Panc1 (cell line): ENCODE measurements around the gene SORL1-AS1.

ENCODE experiments used
- ATAC-seq: fragments of 200-7000 bp; cut with Tn5 transposase; 2 replicates; pipeline ENCODE4 v1.9.1; 2020; ENCODE audit warnings: mild to moderate bottlenecking, moderate library complexity
- BruUV-seq: library from RNA; stranded (reverse); fragments of 400-500 nt; replicated peaks from 2 replicates; lab custom pipeline; 2021; lab: Mats Ljungman, UMichigan
- CTCF ChIA-PET: fragments of 300-600 bp; sonication (Branson Sonifier 250); formaldehyde crosslinking; loops from one replicate; lab custom pipeline; 2022; ENCODE audit warnings: antibody characterized with exemption; lab: Charles Lee
- POLR2A ChIA-PET: fragments of 300-600 bp; sonication (Branson Sonifier 250); formaldehyde crosslinking; loops from one replicate; lab custom pipeline; 2022; ENCODE audit warnings: antibody characterized with exemption; lab: Charles Lee
- DNase-seq: peaks from one replicate; pipeline ENCODE4 v3.0.0-alpha.2; 2010; ENCODE audit warnings: low read depth, low spot score
- H3K27ac ChIP-seq: 2 replicates; pipeline ENCODE4 v1.5.1; 2011; ENCODE audit warnings: mild to moderate bottlenecking, low read length, inconsistent platforms
- H3K27me3 ChIP-seq: fragments of 200-500 bp; sonication (Bioruptor generic); 2 replicates; pipeline ENCODE4 v1.6.0; 2014; ENCODE audit warnings: low read length, inconsistent platforms; ENCODE audit not compliant: control insufficient read depth, insufficient read depth
- H3K36me3 ChIP-seq: fragments of 200-500 bp; sonication (Bioruptor generic); 2 replicates; pipeline ENCODE4 v1.5.1; 2014; ENCODE audit warnings: inconsistent platforms, mild to moderate bottlenecking, low read length, moderate library complexity; ENCODE audit not compliant: control insufficient read depth, insufficient read depth
- H3K4me1 ChIP-seq: 2 replicates; pipeline ENCODE4 v1.5.1; 2011; ENCODE audit warnings: inconsistent platforms, mild to moderate bottlenecking, low read length, moderate library complexity; ENCODE audit not compliant: control insufficient read depth, insufficient read depth
- H3K4me3 ChIP-seq, 2 experiments: 2 replicates each; pipeline ENCODE4 v1.5.1; 2011 to 2012; ENCODE audit warnings: low read depth in 2 of 2, low read length in 2 of 2, mild to moderate bottlenecking in 2 of 2, inconsistent platforms in 1 of 2, moderate library complexity in 1 of 2
- H3K9me3 ChIP-seq: fragments of 200-500 bp; sonication (Bioruptor generic); 2 replicates; pipeline ENCODE4 v1.5.1; 2014; ENCODE audit warnings: low read depth, mild to moderate bottlenecking, inconsistent platforms, low read length, moderate library complexity; ENCODE audit not compliant: control insufficient read depth, insufficient read depth
- POLR2AphosphoS5 ChIP-seq: IDR thresholded peaks from 2 replicates; pipeline ENCODE4 v1.6.1; 2012; ENCODE audit warnings: mild to moderate bottlenecking, low read depth, low read length, moderate library complexity
- SIN3A ChIP-seq: IDR thresholded peaks from 2 replicates; pipeline ENCODE4 v1.6.1; 2012; ENCODE audit warnings: low read depth, mild to moderate bottlenecking, low read length, moderate library complexity, borderline replicate concordance; ENCODE audit not compliant: insufficient read depth
- TCF7L2 ChIP-seq: IDR thresholded peaks from 2 replicates; pipeline ENCODE4 v1.6.1; 2011; ENCODE audit warnings: mild to moderate bottlenecking, low read depth, low read length, inconsistent platforms
- in situ Hi-C: cut with HindIII; loops from 2 replicates; pipeline ENCODE4 v1.10.0; 2016; ENCODE audit warnings: low sequenced_read_pairs, low pct_unique_long_range_greater_than_20kb
- intact Hi-C: fragments of 100-400 bp; cut with micrococcal nuclease; formaldehyde crosslinking; loops from one replicate; pipeline ENCODE4 v1.10.0; 2022; ENCODE audit not compliant: unreplicated experiment
- TF ChIP-seq, protein P1 (sequence below): fragments of 450-650 bp; IDR thresholded peaks from 2 replicates; pipeline ENCODE4 v1.5.1; 2017; ENCODE audit warnings: mild to moderate bottlenecking
- TF ChIP-seq, protein P2 (sequence below), 2 experiments: IDR thresholded peaks; 2 replicates each; pipeline ENCODE4 v1.6.1; 2011 to 2012; ENCODE audit warnings: low read depth in 2 of 2, control low read depth in 1 of 2, low read length in 1 of 2, mild to moderate bottlenecking in 1 of 2, moderate library complexity in 1 of 2; ENCODE audit not compliant: insufficient read depth in 1 of 2

Gene SORL1-AS1

DNA sequence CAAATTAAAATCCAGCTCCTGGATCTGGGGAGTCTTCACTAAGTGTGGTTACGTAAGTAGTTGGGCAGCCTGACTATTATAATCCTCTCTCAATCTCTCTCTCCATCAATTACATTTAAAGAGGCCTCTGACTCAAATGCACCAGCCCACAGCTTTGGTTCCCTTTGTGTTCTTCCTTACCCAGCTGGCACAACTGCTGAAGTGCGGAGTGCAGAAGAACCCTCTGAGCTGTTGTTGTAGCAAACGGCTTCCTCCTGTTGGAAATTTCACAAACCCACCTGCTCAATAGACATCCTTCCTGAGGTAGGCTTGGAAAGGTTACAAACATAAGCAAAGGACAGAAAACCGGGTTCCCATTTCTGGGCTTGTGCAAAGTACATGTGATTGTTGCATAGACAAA lies 17.6 kb downstream of the SORL1-AS1 start:
- H3K4me1 ChIP-seq, result no peaks in the 10 kb centered on the region
- POLR2A ChIA-PET, result no interaction called here
- H3K27me3 ChIP-seq, result no peaks in the 10 kb centered on the region; the same call in 1 of the 2 replicates
- BruUV-seq, result no TSS peak
- no peak overlapping the region for H3K4me3 ChIP-seq
- TF ChIP-seq SIN3A (no peak), TCF7L2 (no peak), POLR2AphosphoS5 (no peak)
- TF ChIP-seq, protein P1, sequence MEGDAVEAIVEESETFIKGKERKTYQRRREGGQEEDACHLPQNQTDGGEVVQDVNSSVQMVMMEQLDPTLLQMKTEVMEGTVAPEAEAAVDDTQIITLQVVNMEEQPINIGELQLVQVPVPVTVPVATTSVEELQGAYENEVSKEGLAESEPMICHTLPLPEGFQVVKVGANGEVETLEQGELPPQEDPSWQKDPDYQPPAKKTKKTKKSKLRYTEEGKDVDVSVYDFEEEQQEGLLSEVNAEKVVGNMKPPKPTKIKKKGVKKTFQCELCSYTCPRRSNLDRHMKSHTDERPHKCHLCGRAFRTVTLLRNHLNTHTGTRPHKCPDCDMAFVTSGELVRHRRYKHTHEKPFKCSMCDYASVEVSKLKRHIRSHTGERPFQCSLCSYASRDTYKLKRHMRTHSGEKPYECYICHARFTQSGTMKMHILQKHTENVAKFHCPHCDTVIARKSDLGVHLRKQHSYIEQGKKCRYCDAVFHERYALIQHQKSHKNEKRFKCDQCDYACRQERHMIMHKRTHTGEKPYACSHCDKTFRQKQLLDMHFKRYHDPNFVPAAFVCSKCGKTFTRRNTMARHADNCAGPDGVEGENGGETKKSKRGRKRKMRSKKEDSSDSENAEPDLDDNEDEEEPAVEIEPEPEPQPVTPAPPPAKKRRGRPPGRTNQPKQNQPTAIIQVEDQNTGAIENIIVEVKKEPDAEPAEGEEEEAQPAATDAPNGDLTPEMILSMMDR, result no peak
- no peaks in the 10 kb centered on the region for H3K9me3 ChIP-seq
- no peak for DNase-seq
- CTCF ChIA-PET, result no interaction called here
- no peaks in the 10 kb centered on the region for H3K36me3 ChIP-seq
- H3K27ac ChIP-seq, result no peak overlapping the region
- ATAC-seq, result no peak
- intact Hi-C loops, result no loop called here
- in situ Hi-C loops, result no loop called here

DNA sequence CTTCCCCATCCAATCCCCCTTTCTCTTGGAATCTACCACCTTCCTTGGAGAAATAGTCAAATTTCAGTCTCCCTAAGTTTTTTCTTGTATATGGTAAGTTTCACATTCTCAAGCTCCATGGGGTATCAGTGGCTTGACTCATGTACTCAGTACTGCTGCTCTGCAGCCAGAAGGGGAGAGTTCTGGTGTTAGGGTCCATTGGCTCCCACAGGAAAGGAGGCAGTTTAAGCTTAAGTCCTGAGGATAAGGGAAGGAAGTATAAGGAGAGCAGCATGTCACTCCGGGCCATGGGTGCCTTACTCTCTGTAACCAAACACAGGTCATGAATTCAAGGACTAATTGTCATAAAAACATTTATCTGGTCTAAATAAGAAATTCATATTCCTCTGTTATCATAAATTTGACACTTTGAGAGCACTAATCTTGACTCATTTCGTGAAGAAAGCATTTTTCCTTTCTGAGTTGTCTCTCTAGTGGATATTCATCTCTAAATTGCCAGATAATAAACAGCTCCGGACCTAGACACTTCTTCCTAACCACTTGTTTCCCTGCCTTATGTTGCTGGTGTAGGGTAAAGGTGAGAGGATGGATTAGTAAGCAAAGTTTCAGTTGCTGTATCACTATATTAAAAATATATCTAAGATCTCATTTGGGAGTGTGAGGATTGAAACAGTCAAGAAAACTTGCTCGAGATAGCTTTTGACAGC lies 20.8 kb downstream of the SORL1-AS1 start:
- no peaks in the 10 kb centered on the region for H3K36me3 ChIP-seq
- POLR2A ChIA-PET, result no interaction called here
- CTCF ChIA-PET, result no interaction called here

DNA sequence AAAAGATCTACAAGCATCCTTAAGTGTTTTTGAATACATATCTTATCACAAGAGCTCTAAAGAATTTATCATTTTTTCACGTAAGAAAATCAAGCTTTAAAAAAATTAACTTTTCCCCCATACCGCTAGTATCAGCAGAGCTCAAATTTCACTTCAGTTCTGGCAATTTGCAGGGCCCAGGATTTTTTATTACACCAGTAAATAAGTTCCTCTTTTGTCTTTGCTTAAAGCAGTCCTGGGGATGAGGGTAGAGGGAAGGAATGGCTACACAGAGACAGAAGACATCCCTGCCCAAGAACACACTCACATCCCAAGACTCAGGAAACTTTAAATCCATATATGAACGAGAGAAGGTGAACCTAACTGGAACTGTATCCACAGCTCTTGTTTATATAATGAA lies 23.2 kb downstream of the SORL1-AS1 start:
- H3K4me3 ChIP-seq, result no peak overlapping the region

More for the DNA sequence above, 20.8 kb downstream of the SORL1-AS1 start:
- TF ChIP-seq, protein P1, result no peak
- in situ Hi-C loops (no loop called here), intact Hi-C loops (no loop called here)
- Histone ChIP-seq H3K4me1 (no peaks in the 10 kb centered on the region), H3K27ac (no peak overlapping the region), H3K4me3 (no peak overlapping the region), H3K9me3 (no peaks in the 10 kb centered on the region), H3K27me3 (peaks cover 10% of the 10 kb centered on the region)
- BruUV-seq, result no TSS peak
- no peak for DNase-seq
- ATAC-seq, result no peak

More for the DNA sequence above, 23.2 kb downstream of the SORL1-AS1 start:
- no peaks in the 10 kb centered on the region for H3K36me3 ChIP-seq
- POLR2A ChIA-PET, result no interaction called here
- DNase-seq (no peak), ATAC-seq (no peak)
- CTCF ChIA-PET, result interaction anchor here (0.6 kb wide), 1 partner anchor 147 kb away, joined by 4 read pairs; no protein-coding TSS in a partner anchor
- no peak overlapping the region for H3K27ac ChIP-seq
- no peaks in the 10 kb centered on the region for H3K9me3 ChIP-seq
- in situ Hi-C loops (no loop called here), intact Hi-C loops (no loop called here)
- H3K27me3 ChIP-seq, result peaks cover 12% of the 10 kb centered on the region
- TF ChIP-seq, protein P2, sequence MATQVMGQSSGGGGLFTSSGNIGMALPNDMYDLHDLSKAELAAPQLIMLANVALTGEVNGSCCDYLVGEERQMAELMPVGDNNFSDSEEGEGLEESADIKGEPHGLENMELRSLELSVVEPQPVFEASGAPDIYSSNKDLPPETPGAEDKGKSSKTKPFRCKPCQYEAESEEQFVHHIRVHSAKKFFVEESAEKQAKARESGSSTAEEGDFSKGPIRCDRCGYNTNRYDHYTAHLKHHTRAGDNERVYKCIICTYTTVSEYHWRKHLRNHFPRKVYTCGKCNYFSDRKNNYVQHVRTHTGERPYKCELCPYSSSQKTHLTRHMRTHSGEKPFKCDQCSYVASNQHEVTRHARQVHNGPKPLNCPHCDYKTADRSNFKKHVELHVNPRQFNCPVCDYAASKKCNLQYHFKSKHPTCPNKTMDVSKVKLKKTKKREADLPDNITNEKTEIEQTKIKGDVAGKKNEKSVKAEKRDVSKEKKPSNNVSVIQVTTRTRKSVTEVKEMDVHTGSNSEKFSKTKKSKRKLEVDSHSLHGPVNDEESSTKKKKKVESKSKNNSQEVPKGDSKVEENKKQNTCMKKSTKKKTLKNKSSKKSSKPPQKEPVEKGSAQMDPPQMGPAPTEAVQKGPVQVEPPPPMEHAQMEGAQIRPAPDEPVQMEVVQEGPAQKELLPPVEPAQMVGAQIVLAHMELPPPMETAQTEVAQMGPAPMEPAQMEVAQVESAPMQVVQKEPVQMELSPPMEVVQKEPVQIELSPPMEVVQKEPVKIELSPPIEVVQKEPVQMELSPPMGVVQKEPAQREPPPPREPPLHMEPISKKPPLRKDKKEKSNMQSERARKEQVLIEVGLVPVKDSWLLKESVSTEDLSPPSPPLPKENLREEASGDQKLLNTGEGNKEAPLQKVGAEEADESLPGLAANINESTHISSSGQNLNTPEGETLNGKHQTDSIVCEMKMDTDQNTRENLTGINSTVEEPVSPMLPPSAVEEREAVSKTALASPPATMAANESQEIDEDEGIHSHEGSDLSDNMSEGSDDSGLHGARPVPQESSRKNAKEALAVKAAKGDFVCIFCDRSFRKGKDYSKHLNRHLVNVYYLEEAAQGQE (IDR thresholded peaks at IDR 0.05; ENCODE audit: insufficient read depth in 1 of 2, low read depth in 2 of 2, low read length in 1 of 2), result no peak
- TF ChIP-seq TCF7L2 (no peak), SIN3A (no peak), POLR2AphosphoS5 (no peak)
- TF ChIP-seq, protein P1, result no peak
- no peaks in the 10 kb centered on the region for H3K4me1 ChIP-seq
- BruUV-seq, result no TSS peak
